ENCODE results near the gene HBEGF. TPM values are rescaled to one million over a fixed set of nuclear protein-coding genes. Genes with fewer than 3 reads are reported as not detected.

Gene HBEGF
- total RNA-seq, 1 experiment from 2014 or later: 2.4 TPM

GRCh38 chr5:140364472-140364765, 18.0 kb upstream of the HBEGF start:
- no peak overlapping the region for H2AK5ac ChIP-seq (ENCODE audit: insufficient read length, low read length)
- H3K27me3 ChIP-seq (ENCODE audit: insufficient read depth, low read length): no peaks in the 10 kb centered on the region
- no peaks in the 10 kb centered on the region for H3K79me2 ChIP-seq (ENCODE audit: insufficient read depth, low read length)
- TF ChIP-seq CTCF (conservative IDR thresholded peaks at IDR 0.05): no peak
- no peaks in the 10 kb centered on the region for H4K20me1 ChIP-seq (ENCODE audit: control insufficient read depth, insufficient read depth, insufficient read length)
- no peaks in the 10 kb centered on the region for H3K9me3 ChIP-seq (ENCODE audit: control insufficient read depth, low read depth, low read length)
- WGBS (ENCODE audit: extremely low coverage, insufficient read length, low lambda C conversion rate): no CpG with 5 or more reads among the region's 3 CpGs
- H2AFZ ChIP-seq (ENCODE audit: low read length): no peak overlapping the region
- peaks cover 7 to 16% of the 10 kb centered on the region in 2 experiments for H3K4me1 Mint-ChIP-seq
- no peak overlapping the region for H3K27ac Mint-ChIP-seq
- H3T11ph ChIP-seq (ENCODE audit: low read length): no peak overlapping the region
- H3K18ac ChIP-seq (ENCODE audit: insufficient read length, low read depth, low read length): no peak overlapping the region
- no peak overlapping the region for H4K5ac ChIP-seq (ENCODE audit: insufficient read length, low read depth, low read length)
- no peak overlapping the region for H3K56ac ChIP-seq (ENCODE audit: insufficient read length, low read depth, low read length)
- H3K23ac ChIP-seq (ENCODE audit: insufficient read length, low read depth, low read length): no peak overlapping the region
- no peak overlapping the region for H2BK120ac ChIP-seq (ENCODE audit: low read depth, low read length, poor library complexity, severe bottlenecking)
- no peak overlapping the region for H3K4me2 ChIP-seq (ENCODE audit: insufficient read depth, insufficient read length, low read length)
- H4K91ac ChIP-seq (ENCODE audit: insufficient read length, low read depth, low read length): no peak overlapping the region
- H2BK12ac ChIP-seq (ENCODE audit: insufficient read length, low read depth, low read length): no peak overlapping the region
- no peak overlapping the region for H3K14ac ChIP-seq (ENCODE audit: insufficient read depth, low read length)
- no peaks in the 10 kb centered on the region; the same call in 1 of the 2 replicates for H3K4me1 ChIP-seq (ENCODE audit: insufficient read depth, low read length)
- H3K9ac ChIP-seq (ENCODE audit: extremely low read depth, insufficient read length, low read length): no peak overlapping the region
- H3K9me3 Mint-ChIP-seq: no peaks in the 10 kb centered on the region
- H3K27me3 Mint-ChIP-seq (ENCODE audit: low read depth): peaks cover 10% of the 10 kb centered on the region
- peaks cover 4% of the 10 kb centered on the region for H3K23me2 ChIP-seq (ENCODE audit: insufficient read length, low read depth, low read length, poor library complexity, severe bottlenecking)
- H3K4ac ChIP-seq (ENCODE audit: low read depth, low read length): no peak overlapping the region
- H2BK5ac ChIP-seq (ENCODE audit: insufficient read length, low read length): no peak overlapping the region
- H3K36me3 Mint-ChIP-seq (ENCODE audit: insufficient read depth in 1 of 3, low read depth in 3 of 3): no peaks in the 10 kb centered on the region
- no peak overlapping the region for H2BK15ac ChIP-seq (ENCODE audit: low read depth, low read length)
- 0 out of 5 replicates have a peak overlapping the region, but pooled peaks of 1 of the 2 experiments have one; percentile 26 for H3K4me3 Mint-ChIP-seq
- no peak overlapping the region for H2BK20ac ChIP-seq (ENCODE audit: low read depth, low read length, poor library complexity, severe bottlenecking)
- no peak overlapping the region for H4K8ac ChIP-seq (replicated peaks; ENCODE audit: insufficient read length, low read depth, low read length)
- no peak for DNase-seq
- H3K27ac ChIP-seq (ENCODE audit: insufficient read length, low read depth, low read length): no peak overlapping the region
- H3K79me1 ChIP-seq (ENCODE audit: insufficient read depth, low read depth, low read length, poor library complexity, severe bottlenecking): no peaks in the 10 kb centered on the region

All from H9 (cell line).